ENCODE data around the gene MGST3.

- TF ChIP-seq EZH2 (IDR thresholded peaks at IDR 0.05) = no peak
- no peak for TF ChIP-seq POLR2AphosphoS5 (IDR thresholded peaks at IDR 0.05; ENCODE audit: borderline replicate concordance, low read depth, low read length)
These were observed 52.9 kb downstream of the MGST3 start for GRCh38 chr1:165683848-165684485.
